ENCODE results near the gene TIAM1. TPM values are rescaled to one million over a fixed set of nuclear protein-coding genes. Genes with fewer than 3 reads are reported as not detected.

The TIAM1 gene
- total RNA-seq, 1 experiment from 2014 or later, result 3.7 TPM

- H3K4me1 ChIP-seq (ENCODE audit: control insufficient read depth, insufficient read depth, low read length), result no peaks in the 10 kb centered on the region
- H3K27me3 ChIP-seq (ENCODE audit: control insufficient read depth, insufficient read depth, low read length), result no peaks in the 10 kb centered on the region
- no TSS peak for BruUV-seq (replicated peaks)
- no peak overlapping the region for H3K27ac ChIP-seq (ENCODE audit: low read length)
- H3K9me3 ChIP-seq (ENCODE audit: control insufficient read depth, insufficient read depth, low read depth, low read length), result no peaks in the 10 kb centered on the region
- no peak for TF ChIP-seq TCF7L2 (IDR thresholded peaks at IDR 0.05; ENCODE audit: low read depth, low read length)
- no peak for TF ChIP-seq REST (IDR thresholded peaks at IDR 0.05; ENCODE audit: insufficient read depth in 1 of 2, low read depth in 2 of 2, low read length in 1 of 2)
- TF ChIP-seq POLR2AphosphoS5 (IDR thresholded peaks at IDR 0.05; ENCODE audit: low read depth, low read length), result no peak
- no peak for TF ChIP-seq SIN3A (IDR thresholded peaks at IDR 0.05; ENCODE audit: borderline replicate concordance, insufficient read depth, low read depth, low read length)
- no peak for TF ChIP-seq CTCF (IDR thresholded peaks at IDR 0.05)
- no peaks in the 10 kb centered on the region for H3K36me3 ChIP-seq (ENCODE audit: control insufficient read depth, insufficient read depth, low read length)
- in situ Hi-C loops (cut with HindIII; ENCODE audit: low pct_unique_long_range_greater_than_20kb, low sequenced_read_pairs), result no loop called here
- DNase-seq (ENCODE audit: low read depth, low spot score) (no peak), ATAC-seq (no peak)
- intact Hi-C loops (cut with micrococcal nuclease; ENCODE audit: unreplicated experiment), result no loop called here
- CTCF ChIA-PET, result no interaction called here
- H3K4me3 ChIP-seq (ENCODE audit: low read depth in 2 of 2, low read length in 2 of 2), result no peak overlapping the region
- POLR2A ChIA-PET, result no interaction called here
Measured at GRCh38 chr21:31145274-31145673, 198.8 kb downstream of the TIAM1 start.

- no peak overlapping the region for H3K4me3 ChIP-seq (ENCODE audit: low read depth in 2 of 2, low read length in 2 of 2)
- H3K9me3 ChIP-seq (ENCODE audit: control insufficient read depth, insufficient read depth, low read depth, low read length), result no peaks in the 10 kb centered on the region
- BruUV-seq (replicated peaks), result no TSS peak
- no peak for ATAC-seq
- POLR2A ChIA-PET, result no interaction called here
- no peaks in the 10 kb centered on the region for H3K4me1 ChIP-seq (ENCODE audit: control insufficient read depth, insufficient read depth, low read length)
- CTCF ChIA-PET, result interaction anchor here (0.7 kb wide), 1 partner anchor 38 kb away, joined by 5 read pairs; no protein-coding TSS in a partner anchor
- H3K36me3 ChIP-seq (ENCODE audit: control insufficient read depth, insufficient read depth, low read length), result no peaks in the 10 kb centered on the region
- H3K27ac ChIP-seq (ENCODE audit: low read length), result no peak overlapping the region
- in situ Hi-C loops (cut with HindIII; ENCODE audit: low pct_unique_long_range_greater_than_20kb, low sequenced_read_pairs), result no loop called here
- DNase-seq (ENCODE audit: low read depth, low spot score), result no peak
- intact Hi-C loops (cut with micrococcal nuclease; ENCODE audit: unreplicated experiment), result no loop called here
- no peaks in the 10 kb centered on the region for H3K27me3 ChIP-seq (ENCODE audit: control insufficient read depth, insufficient read depth, low read length)
- TF ChIP-seq SIN3A (IDR thresholded peaks at IDR 0.05; ENCODE audit: borderline replicate concordance, insufficient read depth, low read depth, low read length), result no peak
- TF ChIP-seq CTCF (IDR thresholded peaks at IDR 0.05), result no peak
- no peak for TF ChIP-seq POLR2AphosphoS5 (IDR thresholded peaks at IDR 0.05; ENCODE audit: low read depth, low read length)
- TF ChIP-seq TCF7L2 (IDR thresholded peaks at IDR 0.05; ENCODE audit: low read depth, low read length), result no peak
Measured at GRCh38 chr21:31143036-31143435, 201.0 kb downstream of the TIAM1 start.
